Effector memory CD4-positive, alpha-beta T cell (primary cell): ENCODE measurements around the gene PSMG2.

Source experiments
- DNase-seq, 3 donors: peaks; one replicate each; pipeline ENCODE4 v3.0.0-alpha.2; 2020
- H3K27ac ChIP-seq: 2 replicates; pipeline ENCODE4 v1.7.0; 2013; ENCODE audit warnings: mild to moderate bottlenecking, low read length, moderate library complexity; ENCODE audit not compliant: insufficient read depth, poor library complexity, severe bottlenecking
- H3K27me3 ChIP-seq: replicated peaks from 2 replicates; pipeline ENCODE4 v1.7.0; 2013; ENCODE audit warnings: mild to moderate bottlenecking, low read length; ENCODE audit not compliant: insufficient read depth, control insufficient read depth, poor library complexity, severe bottlenecking
- H3K36me3 ChIP-seq: 2 replicates; pipeline ENCODE4 v1.7.0; 2013; ENCODE audit warnings: mild to moderate bottlenecking, low read length, moderate library complexity; ENCODE audit not compliant: control insufficient read depth, insufficient read depth
- H3K4me1 ChIP-seq: 2 replicates; pipeline ENCODE4 v1.7.0; 2013; ENCODE audit warnings: low read length, mild to moderate bottlenecking; ENCODE audit not compliant: control insufficient read depth, insufficient read depth, poor library complexity, severe bottlenecking
- H3K4me3 ChIP-seq: 2 replicates; pipeline ENCODE4 v1.7.0; 2013; ENCODE audit warnings: low read length, low read depth, mild to moderate bottlenecking; ENCODE audit not compliant: insufficient read depth, poor library complexity, severe bottlenecking
- H3K9me3 ChIP-seq: 2 replicates; pipeline ENCODE4 v1.7.0; 2013; ENCODE audit warnings: mild to moderate bottlenecking, low read length, moderate library complexity; ENCODE audit not compliant: control insufficient read depth

Gene PSMG2

DNA sequence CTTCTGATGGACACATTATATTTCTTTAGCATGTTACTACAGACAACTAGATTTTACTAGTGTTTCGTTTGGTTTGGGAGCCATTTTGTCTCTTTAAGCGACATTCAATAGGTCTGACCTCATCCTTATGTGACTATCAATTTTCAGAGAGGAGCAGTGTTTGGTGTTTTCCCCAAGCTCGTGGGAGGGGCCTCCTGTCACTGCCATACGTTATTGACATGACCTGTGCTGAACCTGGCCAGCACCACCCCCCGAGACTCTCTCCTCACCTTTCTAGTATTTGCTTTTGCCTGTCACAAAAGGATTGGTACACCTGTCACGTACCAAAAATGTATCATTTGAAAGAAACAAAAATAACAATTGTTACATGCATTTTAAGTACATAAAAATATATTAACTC lies 69.3 kb downstream of the PSMG2 start:
- Histone ChIP-seq H3K27ac (no peak overlapping the region), H3K27me3 (no peaks in the 10 kb centered on the region), H3K9me3 (no peaks in the 10 kb centered on the region), H3K4me1 (no peaks in the 10 kb centered on the region), H3K36me3 (no peaks in the 10 kb centered on the region), H3K4me3 (no peak overlapping the region)
- DNase-seq, result no peak

DNA sequence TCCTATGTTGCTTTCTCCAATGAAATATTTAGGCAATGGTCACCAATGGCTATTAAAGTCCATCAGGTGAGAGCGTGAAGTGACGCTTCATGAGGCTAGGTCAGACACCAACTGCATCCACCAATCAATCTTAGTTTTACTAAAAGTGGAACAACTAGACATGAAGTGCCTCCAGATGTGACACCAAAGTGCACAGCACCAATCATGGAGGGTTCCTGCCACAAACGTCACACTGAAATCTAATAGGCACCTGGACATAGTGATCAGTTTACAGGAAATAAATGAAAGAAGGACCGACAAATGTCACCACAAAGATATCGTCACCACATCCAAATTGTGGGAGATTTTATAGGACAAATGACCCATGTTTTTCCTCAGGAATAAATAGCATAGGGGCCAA lies 70.5 kb downstream of the PSMG2 start:
- Histone ChIP-seq H3K27me3 (no peaks in the 10 kb centered on the region), H3K9me3 (no peaks in the 10 kb centered on the region), H3K4me3 (no peak overlapping the region), H3K36me3 (no peaks in the 10 kb centered on the region), H3K27ac (no peak overlapping the region), H3K4me1 (no peaks in the 10 kb centered on the region)
- DNase-seq, result no peak

DNA sequence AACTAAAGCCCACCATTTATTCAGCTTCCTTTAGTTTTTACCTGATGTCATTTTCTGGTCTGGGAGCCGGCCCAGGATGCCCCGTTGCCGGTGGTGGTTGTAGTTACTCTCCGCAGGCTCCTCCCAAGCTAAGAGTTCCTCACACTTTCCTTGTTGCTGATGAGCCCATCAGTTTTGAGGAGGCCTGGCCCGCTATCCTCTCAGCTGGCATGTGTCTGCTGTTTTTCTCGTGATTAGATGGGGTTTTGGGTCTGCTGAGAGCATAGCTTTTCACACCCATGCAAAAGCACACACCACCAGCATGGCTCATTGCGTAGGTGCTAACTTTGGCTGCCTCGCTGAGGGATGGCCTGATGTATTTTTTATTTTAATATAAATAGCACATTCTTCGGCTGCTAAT lies 72.1 kb downstream of the PSMG2 start:
- Histone ChIP-seq H3K4me3 (peak overlapping the region; percentile 35), H3K27me3 (no peaks in the 10 kb centered on the region), H3K27ac (no peak overlapping the region), H3K9me3 (no peaks in the 10 kb centered on the region), H3K4me1 (no peaks in the 10 kb centered on the region), H3K36me3 (no peaks in the 10 kb centered on the region)
- no peak for DNase-seq
